HG02588 (cell line): Measurements from ENCODE around the gene DRC1.

Source experiments
- ATAC-seq: cut with Tn5 transposase; IDR thresholded peaks from one replicate; pipeline ENCODE4 v1.9.1; 2021; ENCODE audit warnings: mild to moderate bottlenecking, moderate library complexity; ENCODE audit not compliant: unreplicated experiment

DRC1 gene

DNA sequence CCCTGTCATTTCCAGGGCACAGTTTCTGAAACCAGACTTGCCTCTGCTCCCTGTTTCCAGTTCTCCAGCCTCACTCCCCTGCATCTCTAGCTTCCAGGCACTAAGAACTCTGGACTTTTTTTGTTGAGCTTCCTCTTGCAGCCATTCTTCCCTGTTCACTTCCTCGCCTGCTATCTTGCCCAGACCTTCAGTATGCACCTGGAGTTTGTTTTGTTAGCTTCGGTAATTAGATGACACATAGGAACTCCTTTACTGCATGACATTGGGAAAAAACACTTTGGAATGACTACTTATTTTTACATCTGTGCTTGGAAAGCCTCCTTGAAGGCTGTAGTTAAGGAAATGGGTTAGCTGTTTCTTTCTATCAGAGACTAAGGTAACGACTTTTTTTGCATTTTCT is 41.0 kb downstream of the DRC1 start:
- no peak for ATAC-seq

DNA sequence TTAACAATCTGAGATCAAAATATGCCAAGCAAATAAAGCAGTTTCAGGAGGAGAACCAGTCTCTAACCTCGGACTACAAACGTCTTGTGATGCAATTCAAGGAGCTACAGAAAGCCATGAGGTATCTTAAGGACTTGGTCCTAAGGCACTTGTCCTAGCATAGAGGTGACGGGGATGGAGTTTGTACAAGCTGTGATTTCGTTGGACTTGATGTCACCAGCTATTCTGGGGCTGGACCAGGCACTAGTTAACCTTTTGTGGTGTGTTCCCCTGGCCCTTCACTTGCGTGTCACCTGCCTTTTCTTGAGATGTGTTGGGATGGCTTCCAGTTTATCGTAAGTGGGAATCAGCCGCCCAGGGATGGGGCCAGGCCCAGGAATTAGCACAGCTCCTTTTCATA is 42.5 kb downstream of the DRC1 start:
- ATAC-seq, result no peak

DNA sequence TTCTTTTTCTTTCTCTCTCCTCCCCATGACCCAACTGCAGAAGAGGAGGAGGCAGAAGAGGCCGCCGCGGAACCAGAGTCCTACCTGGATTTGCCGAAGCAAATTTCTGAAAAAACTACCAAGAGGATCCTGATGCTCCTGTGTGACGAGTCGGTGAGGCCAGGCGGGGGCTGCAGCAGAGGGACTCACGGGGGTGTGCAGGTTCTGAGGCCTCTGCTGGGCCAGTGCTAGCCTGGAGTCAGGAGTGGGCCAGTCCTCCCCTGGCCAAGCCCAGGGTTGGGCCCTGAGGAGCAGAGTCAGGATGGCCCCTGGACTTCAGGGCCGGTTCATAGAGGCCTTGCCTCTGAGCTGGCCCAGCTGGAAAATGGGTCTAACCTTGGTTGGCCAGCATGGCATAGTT is 46.9 kb downstream of the DRC1 start:
- no peak for ATAC-seq

- ATAC-seq, result no peak
Observed at GRCh38 chr2:26449278-26450030, 47.7 kb downstream of the DRC1 start.

DNA sequence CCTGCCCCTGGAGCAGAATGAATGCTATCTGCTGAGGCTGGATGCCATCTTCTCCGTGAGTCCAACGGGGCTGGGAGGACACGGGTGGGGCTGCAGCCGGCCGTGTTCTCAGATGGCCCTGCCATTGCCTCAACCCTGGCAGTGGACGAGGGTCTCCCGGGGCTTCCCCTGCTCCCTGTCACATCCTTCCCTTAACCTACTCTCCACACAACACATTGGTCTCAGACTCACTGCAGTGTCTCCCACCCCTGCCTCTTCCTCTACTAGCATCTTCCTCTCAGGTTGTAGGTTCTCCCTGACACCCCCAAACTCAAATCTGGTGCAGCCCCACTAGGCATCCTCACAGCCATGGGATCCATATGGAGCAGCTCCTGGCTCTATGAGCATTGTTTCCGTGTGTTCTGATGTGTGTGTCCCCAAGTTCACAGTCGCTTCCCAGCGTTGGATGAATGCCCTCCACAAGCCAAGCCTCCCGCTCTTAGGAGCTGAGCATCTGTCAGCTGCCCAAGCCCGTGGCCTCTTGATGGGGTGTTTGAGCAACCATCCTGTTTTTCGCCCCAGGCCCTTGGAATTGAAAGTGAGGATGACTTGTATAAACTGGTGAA is 48.4 kb downstream of the DRC1 start:
- ATAC-seq, result no peak

DNA sequence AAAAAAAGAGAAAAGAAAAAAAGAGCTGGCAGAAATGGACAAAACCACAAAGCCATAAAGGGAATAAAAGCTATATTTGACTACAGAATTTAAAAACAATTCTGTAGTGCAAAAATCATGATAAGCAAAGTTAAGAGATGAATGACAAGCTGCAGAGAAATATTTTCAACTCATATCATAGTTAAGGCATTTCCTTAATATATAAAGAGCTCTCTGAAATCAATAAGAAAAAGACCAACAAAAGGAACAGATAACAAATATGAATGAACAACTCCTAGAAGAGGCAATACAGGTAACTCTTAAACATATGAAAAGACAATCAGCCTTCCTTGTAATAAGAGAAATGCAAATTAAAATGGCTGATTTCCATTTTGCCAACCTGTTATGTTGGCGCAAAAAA is 50.0 kb downstream of the DRC1 start:
- ATAC-seq, result no peak

- ATAC-seq, result no peak
Observed at GRCh38 chr2:26453421-26454329, 52.0 kb downstream of the DRC1 start.

DNA sequence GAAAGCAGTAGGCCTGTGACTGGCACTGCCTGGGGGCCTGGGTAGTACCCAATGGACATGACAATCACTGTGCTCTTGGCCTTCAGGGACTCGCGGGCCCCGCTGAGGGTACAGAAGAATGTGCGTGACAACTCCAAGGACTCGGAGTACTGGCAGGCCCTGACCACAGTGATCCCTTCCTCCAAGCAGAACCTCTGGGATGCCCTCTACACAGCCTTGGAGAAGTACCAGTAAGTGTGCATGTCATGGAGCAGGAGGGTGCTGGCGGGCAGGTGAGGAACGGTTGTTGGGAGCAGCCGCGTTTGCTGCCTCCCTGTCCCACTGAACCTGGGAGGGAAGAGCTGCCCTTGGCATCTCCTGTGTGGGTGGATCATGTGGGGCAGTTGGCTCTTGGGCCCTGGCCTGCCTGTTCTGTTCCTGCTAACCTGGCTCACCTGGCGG is 52.9 kb downstream of the DRC1 start:
- ATAC-seq, result no peak

- ATAC-seq, result no peak
Observed at GRCh38 chr2:26455037-26455669, 53.4 kb downstream of the DRC1 start.

DNA sequence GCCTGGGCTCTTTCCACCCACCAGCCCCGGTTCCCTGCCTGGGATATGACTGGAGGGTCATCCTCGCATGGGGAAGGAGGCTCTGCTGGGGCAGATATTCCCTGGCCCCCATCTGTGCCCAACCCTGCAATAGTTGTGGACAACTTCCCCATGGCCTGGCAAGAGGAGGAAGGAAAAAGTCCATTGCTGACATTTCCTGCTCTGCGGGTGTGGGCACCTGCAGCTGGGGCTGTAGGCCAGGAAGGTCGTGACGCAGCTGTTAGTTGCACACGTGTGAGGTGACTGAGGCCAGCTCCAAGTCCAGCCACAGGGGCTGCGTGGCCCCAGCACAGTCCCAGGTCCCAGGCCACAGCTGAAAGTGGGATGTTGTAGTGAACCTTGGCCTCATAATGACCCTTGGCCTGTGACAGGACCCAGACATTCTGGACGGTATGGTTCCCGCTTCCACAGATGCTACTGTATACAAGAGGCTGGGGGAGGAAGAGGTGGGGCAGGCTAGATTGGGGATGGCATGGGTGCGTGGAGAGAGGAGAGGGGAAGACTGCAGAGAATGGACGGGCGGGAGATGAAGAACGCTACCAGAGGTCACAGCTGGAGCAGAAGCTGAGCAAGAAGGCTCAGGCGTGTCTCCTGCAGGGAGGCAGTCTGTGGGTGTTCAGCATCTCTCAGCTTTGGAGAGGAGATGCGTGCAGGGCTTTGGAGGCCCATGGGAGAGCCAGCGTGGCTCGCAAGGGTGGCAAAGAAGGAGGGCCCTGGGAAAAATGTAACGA is 54.1 kb downstream of the DRC1 start:
- ATAC-seq, result no peak

GRCh38 chr2:26456440-26457250 is 54.9 kb downstream of the DRC1 start:
- ATAC-seq, result no peak

DNA sequence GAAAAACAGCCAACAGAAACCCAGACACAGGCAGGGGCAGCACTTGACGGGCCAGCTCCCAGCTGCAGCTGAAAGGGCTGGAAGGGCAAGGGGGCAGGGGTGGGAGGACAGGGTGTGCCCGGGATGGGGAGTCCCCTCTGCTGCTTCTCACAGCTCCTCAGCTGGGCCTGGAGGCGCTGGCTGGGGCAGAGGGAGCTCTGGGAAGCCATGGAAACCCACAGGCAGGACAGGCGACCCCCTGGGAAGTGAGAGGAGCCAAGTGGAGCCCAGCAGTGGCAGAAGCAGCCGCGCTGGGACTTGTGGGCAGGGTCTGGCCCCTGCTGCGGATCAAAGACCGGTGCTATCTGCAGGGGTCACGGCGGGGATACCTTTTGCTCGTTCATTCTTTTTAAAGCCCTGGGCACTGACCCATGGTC is 55.5 kb downstream of the DRC1 start:
- no peak for ATAC-seq

DNA sequence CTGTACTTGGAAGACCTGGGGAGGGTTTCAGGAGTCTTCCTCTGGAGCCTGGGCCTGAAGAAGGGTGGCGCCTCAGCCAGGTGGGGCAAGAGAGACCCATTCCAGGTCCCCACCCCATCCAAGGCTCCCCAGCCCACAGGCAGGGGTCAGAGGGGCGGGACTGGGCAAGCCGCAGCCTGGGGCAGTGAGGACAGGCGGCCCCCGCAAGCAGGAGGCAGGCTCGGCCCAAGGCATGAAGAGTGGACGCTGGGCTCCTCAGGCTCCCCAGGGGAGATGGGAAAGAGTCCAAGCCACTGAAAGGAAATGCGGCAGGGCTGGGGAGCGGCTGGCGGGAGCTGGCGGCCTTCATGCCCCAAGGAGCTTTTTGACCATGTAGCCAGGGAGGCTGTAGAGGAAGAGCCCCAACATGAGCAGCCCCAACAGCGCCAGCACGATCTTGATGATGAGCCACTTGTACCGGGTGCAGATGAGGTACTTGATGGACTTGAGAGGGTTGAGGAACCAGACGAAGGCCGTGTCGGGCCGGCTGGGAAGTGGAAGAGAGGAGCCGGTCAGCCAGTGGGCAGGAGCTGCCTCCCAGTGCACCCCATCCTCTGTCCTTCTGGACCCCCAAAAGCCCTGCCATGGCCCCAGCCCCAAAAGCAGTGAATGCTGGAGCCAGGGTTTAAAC is 56.1 kb downstream of the DRC1 start:
- ATAC-seq, result no peak

DNA sequence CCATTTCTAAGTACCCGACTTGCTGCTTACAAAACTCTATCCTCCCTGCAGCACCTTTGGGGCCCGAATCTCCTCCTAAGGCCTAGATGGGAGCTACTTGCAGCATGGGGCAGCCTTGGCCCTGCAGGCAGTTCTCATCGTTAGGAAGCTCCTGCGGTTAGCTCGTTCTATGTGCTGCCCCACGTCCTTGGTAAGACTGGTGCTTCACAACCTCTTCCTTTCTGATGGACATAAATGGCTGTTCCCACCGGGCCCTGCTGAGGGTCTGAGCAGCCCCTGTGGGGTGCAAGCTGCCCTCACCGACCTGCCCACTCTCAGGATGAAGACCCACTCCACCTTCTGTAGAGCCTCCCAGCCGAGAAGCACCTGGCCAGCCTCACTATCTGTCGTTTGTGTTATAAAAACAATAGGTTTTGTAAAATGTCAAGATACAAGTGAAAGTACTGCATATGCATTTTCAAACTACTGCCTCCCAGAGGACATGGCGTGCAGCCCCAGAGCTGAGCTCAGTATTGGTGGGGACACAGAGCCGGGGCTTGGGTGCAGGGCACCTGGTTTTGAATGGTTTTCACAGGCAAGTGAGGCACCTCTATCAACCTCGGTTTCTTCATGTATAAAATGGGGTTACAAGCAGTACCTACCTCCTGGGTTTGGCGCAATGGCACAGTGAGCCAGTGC is 56.8 kb downstream of the DRC1 start:
- no peak for ATAC-seq

DNA sequence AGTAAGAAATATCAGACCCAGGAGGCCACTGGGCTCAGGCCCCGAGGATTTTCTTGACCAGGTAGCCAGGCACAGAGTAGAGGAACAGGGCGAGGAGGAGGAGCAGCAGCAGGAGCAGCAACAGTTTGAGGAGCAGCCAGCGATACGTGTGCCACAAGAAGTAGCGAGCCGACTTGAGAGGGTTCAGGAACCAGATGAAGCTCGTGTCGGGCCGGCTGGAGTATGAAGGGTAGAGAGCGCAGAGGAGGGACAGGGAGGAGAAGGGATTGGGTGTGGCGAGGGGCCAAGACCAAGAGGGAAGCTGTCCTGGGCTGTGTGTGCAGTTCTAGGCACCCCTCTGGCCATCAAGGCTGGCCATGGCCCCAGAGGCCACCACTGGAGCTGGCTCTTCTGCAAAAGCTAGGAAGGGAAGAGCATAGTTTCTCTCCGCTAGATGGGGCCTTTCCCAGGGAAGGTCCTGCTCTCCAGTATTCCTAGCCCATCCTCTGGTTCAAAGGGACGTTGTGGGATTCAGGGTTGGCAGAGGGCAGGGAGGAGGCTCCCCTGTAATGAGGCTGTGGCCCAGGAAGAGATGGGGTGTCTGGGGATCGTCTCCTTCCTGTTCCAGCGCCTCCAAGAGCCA is 58.4 kb downstream of the DRC1 start:
- no peak for ATAC-seq

DNA sequence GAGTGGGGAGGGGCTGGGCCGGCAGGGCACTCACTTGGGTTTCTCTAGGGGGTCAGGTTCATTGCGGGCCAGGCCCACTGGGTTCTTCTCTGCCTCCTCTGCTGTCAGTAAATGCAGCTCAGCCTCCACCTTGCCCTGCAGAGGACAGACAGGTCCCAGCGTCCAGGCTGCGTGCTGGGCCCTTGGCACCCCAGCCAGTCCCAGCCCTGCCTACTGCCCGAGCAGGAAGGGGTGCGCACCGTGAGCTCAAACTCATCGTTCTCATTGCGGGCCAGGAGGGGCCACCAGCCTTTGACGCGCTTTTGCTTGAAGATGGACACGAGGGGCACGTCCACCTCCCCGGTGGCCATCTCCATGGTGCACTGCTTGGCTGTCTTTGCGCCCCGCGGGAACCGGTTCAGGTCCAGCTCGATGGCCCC is 58.9 kb downstream of the DRC1 start:
- no peak for ATAC-seq

- ATAC-seq, result no peak
Observed at GRCh38 chr2:26461601-26462023, 59.9 kb downstream of the DRC1 start.

- ATAC-seq, result no peak
Observed at GRCh38 chr2:26462100-26462499, 60.4 kb downstream of the DRC1 start.
